Measurements from ENCODE around the gene SPO11. TPM values are rescaled to one million over a fixed set of nuclear protein-coding genes. Genes with fewer than 3 reads are reported as not detected.

SPO11 gene
- total RNA-seq, 1 donor from 2014 or later: not detected

DNA sequence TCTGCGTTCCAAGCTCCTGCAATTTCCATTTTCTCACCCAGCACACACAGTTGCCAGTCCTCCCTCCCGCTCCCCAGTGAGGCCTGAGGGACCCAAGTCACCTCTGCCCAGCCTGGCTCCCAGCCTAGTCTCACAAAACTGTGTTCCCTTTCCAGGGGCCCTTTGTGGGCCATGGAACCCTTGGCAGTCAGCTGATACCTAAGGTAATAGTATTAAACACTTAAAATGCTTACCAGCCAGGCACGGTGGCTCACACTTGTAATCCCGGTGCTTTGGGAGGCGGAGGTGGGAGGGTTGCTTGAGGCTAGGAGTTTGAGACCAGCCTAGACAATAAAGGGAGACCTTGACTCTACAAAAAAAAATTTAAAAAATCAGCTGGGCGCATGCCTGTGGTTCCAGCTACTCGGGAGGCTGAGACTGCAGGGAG is 58.4 kb downstream of the SPO11 start:
- Histone ChIP-seq H3K9ac (ENCODE audit: low read depth in 1 of 3, low read length in 3 of 3) (no peak overlapping the region), H3K27ac (ENCODE audit: low read depth, low read length) (no peak overlapping the region), H3K27me3 (ENCODE audit: control insufficient read depth in 3 of 3, insufficient read depth in 3 of 3, low read length in 3 of 3) (no peaks in the 10 kb centered on the region), H3K9me3 (ENCODE audit: control insufficient read depth in 3 of 3, low read length in 3 of 3) (no peaks in the 10 kb centered on the region), H3K4me1 (ENCODE audit: control insufficient read depth in 3 of 3, insufficient read depth in 3 of 3, low read length in 3 of 3) (peaks cover 18 to 29% (median 22%) of the 10 kb centered on the region in 3 donors), H3K36me3 (ENCODE audit: control insufficient read depth in 3 of 3, insufficient read depth in 3 of 3, low read length in 3 of 3) (peaks cover 5 to 15% (median 15%) of the 10 kb centered on the region in 3 donors), H3K4me3 (ENCODE audit: low read length in 3 of 3) (no peak overlapping the region)

DNA sequence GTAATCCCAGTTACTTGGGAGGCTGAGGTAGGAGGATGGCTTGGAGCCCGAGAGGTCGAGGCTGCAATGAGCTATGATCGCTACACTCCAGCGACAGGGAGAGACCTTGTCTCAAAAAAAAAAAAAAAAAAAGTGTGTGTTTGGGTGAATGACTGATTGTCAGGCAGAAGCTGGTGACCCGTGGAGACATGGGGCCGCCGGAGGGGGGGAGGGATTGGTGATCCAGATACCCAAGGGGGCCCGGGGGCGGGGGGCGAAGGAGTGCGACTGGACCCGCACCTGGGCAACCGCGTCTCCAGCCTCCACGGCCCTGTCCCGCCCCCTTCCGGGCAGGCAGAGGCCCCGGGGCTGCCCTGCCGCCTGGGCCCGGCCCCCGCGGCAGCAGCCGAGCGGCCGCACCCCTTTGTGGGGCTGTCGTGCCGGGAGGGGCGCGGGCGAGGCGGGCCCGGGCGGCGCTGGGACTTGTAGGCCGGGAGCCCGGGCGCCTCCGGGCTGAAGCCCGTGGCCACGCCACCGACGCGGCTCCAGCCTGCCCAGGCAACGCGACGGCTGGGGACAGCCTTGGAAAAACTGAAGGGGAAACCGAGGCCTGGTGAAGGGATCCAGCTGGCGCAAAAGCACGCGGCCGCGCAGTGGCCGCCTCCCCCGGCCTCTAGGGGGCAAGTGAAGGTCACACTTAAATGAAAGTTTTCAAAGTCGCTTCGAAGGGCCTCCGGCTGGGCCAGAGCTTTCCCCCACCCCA is 59.5 kb downstream of the SPO11 start:
- Histone ChIP-seq H3K4me3 (ENCODE audit: low read length in 3 of 3) (peak overlapping the region; percentile 66 to 68 (median 66)), H3K27me3 (ENCODE audit: control insufficient read depth in 3 of 3, insufficient read depth in 3 of 3, low read length in 3 of 3) (no peaks in the 10 kb centered on the region), H3K36me3 (ENCODE audit: control insufficient read depth in 3 of 3, insufficient read depth in 3 of 3, low read length in 3 of 3) (peaks cover 16 to 25% (median 22%) of the 10 kb centered on the region in 3 donors), H3K9ac (ENCODE audit: low read depth in 1 of 3, low read length in 3 of 3) (peak overlapping the region; percentile 79 to 84 (median 82)), H3K4me1 (ENCODE audit: control insufficient read depth in 3 of 3, insufficient read depth in 3 of 3, low read length in 3 of 3) (peaks cover 30 to 41% (median 34%) of the 10 kb centered on the region in 3 donors), H3K27ac (ENCODE audit: low read depth, low read length) (peak overlapping the region; percentile 70), H3K9me3 (ENCODE audit: control insufficient read depth in 3 of 3, low read length in 3 of 3) (no peaks in the 10 kb centered on the region)

DNA sequence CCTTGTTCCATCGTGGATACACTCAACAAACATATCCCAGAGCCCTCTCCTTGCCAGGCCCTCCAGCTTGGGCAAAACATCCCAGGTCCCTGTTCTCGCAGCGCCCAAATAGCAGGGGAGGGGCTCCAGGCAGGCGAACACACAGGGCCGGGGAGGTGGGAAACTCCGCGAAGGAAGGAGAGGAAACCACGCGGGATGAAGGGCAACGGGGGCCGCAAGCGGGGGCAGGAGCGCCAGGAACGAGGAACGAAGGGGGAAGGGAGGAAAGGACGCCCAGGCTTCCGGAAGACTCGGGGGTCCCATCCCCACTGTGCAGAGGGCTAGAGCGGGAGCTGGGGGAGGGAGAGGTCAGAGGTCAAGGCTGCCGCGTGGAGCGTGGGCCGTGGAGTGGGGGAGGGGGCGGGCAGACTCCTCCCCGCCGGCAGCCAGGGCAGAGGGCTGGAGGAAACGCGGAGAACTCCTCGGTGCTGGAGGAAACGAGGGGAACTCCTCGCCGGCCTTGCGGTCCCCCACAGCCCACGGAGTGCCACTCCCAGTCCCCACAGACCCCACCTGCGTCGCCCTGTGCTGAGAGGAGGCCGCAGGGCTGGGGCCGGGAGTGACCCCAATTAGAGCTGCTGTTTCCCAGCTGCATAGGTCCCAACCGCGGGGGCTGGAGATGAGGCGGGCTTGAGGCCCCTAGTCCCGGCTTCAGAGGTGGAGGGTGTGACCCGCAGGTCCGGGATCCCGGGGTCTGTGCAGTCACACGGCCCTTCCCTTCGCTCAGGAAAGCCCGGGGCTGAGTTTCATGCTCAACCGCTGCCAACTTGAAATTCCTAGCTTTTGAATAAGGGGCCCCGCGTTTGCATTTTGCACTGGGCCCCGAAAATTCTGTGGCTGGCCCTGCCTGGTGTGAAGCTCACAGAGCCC is 60.3 kb downstream of the SPO11 start:
- Histone ChIP-seq H3K4me1 (ENCODE audit: control insufficient read depth in 3 of 3, insufficient read depth in 3 of 3, low read length in 3 of 3) (peaks cover 38 to 47% (median 39%) of the 10 kb centered on the region in 3 donors), H3K27ac (ENCODE audit: low read depth, low read length) (peak overlapping the region; percentile 70), H3K36me3 (ENCODE audit: control insufficient read depth in 3 of 3, insufficient read depth in 3 of 3, low read length in 3 of 3) (peaks cover 12 to 20% (median 14%) of the 10 kb centered on the region in 3 donors), H3K9me3 (ENCODE audit: control insufficient read depth in 3 of 3, low read length in 3 of 3) (no peaks in the 10 kb centered on the region), H3K27me3 (ENCODE audit: control insufficient read depth in 3 of 3, insufficient read depth in 3 of 3, low read length in 3 of 3) (no peaks in the 10 kb centered on the region), H3K9ac (ENCODE audit: low read depth in 1 of 3, low read length in 3 of 3) (peak overlapping the region; percentile 79 to 84 (median 82)), H3K4me3 (ENCODE audit: low read length in 3 of 3) (peak overlapping the region; percentile 66 to 68 (median 66))

DNA sequence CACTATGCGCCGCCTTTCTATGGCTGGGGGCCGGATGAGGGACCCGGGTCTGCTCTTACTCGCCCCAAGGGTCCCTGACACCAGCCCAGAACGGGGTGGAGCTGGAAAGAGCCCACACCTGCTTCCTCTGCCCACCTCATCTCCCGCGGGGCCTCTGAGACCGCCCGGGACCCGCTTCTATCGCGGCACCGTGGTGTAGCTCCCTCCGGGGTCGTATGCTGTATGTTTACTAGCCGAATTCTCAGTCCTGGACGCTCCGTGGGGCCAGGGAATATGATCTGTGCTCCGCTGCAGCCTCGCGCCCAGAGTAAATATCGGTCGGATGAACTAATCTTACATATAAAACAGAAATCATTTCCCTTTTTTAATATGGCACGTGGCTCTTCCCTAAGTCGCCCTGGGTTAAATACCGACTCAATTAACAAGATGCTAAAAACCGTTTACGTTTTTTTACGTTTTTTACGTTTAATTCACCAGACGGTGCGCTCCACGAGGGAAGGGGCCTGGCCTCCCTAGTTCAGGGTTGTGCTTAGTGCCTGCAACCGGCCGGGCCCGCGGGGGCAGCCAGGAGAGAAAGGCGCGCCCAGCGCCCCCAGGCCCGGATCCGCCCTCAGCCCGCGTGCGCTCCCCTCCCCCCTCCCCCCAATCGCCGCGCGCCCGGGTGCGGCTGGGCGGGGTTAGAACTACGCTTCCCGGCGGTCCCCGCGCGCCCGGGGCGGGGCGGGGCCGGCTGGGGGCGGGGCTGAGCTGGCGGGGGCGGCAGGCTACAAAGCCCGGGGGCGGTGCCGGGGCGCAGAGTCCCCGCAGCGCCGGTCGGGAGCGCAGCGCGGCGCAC is 61.2 kb downstream of the SPO11 start, which contains the start of gene RBM38:
RBM38 (plus strand) TSS at position 793 of the 835 bp plus-strand sequence. CDS start 186 bp downstream, outside the sequence.
- Histone ChIP-seq H3K9ac (ENCODE audit: low read depth in 1 of 3, low read length in 3 of 3) (peak within 1 kb of the TSS; percentile 86 to 98 (median 96)), H3K27me3 (ENCODE audit: control insufficient read depth in 3 of 3, insufficient read depth in 3 of 3, low read length in 3 of 3) (no peaks in the 10 kb centered on the region), H3K36me3 (ENCODE audit: control insufficient read depth in 3 of 3, insufficient read depth in 3 of 3, low read length in 3 of 3) (peaks cover 12 to 17% (median 14%) of the 10 kb centered on the region in 3 donors), H3K4me3 (ENCODE audit: low read length in 3 of 3) (peak within 1 kb of the TSS; percentile 78 to 89 (median 83)), H3K27ac (ENCODE audit: low read depth, low read length) (peak within 1 kb of the TSS; percentile 90), H3K9me3 (ENCODE audit: control insufficient read depth in 3 of 3, low read length in 3 of 3) (no peaks in the 10 kb centered on the region), H3K4me1 (ENCODE audit: control insufficient read depth in 3 of 3, insufficient read depth in 3 of 3, low read length in 3 of 3) (peaks cover 46 to 51% (median 47%) of the 10 kb centered on the region in 3 donors)

DNA sequence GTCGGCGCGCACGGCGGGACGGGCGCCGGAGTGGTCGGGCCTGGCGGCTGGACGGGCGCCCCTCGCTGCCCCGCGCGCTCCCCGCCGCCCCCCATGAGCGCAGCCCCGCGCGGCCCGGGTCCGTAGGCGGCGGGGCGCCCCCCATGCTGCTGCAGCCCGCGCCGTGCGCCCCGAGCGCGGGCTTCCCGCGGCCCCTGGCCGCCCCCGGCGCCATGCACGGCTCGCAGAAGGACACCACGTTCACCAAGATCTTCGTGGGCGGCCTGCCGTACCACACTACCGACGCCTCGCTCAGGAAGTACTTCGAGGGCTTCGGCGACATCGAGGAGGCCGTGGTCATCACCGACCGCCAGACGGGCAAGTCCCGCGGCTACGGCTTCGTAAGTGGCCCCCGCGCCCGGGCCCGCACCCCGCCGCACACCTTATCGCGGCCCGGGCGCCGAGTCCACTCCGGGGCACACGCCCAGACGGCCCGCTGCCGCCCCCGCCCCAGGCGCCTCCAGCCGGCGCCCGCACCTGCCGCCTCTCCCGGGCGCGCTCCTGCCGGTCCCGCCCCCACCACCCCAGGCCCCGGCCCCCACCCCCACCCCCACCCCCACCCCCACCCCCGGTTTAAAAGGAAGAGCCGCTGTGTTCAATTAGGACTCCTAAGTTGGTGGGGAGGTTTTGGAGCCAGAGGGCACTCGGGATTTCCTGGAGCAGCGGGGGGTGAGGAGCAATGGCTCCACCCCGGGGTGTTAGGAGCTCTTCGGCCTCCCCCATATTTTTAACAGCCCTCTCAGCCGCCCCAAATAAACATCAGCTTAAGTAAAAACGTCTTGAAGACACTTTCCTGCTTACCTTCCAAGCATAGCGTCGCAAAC is 62.1 kb downstream of the SPO11 start:
- Histone ChIP-seq H3K36me3 (ENCODE audit: control insufficient read depth in 3 of 3, insufficient read depth in 3 of 3, low read length in 3 of 3) (peaks cover 13 to 15% (median 14%) of the 10 kb centered on the region in 3 donors), H3K4me1 (ENCODE audit: control insufficient read depth in 3 of 3, insufficient read depth in 3 of 3, low read length in 3 of 3) (peaks cover 54 to 59% (median 56%) of the 10 kb centered on the region in 3 donors), H3K9me3 (ENCODE audit: control insufficient read depth in 3 of 3, low read length in 3 of 3) (no peaks in the 10 kb centered on the region), H3K9ac (ENCODE audit: low read depth in 1 of 3, low read length in 3 of 3) (peak overlapping the region; percentile 86 to 98 (median 96)), H3K27me3 (ENCODE audit: control insufficient read depth in 3 of 3, insufficient read depth in 3 of 3, low read length in 3 of 3) (no peaks in the 10 kb centered on the region), H3K4me3 (ENCODE audit: low read length in 3 of 3) (peak overlapping the region; percentile 78 to 89 (median 83)), H3K27ac (ENCODE audit: low read depth, low read length) (peak overlapping the region; percentile 90)

DNA sequence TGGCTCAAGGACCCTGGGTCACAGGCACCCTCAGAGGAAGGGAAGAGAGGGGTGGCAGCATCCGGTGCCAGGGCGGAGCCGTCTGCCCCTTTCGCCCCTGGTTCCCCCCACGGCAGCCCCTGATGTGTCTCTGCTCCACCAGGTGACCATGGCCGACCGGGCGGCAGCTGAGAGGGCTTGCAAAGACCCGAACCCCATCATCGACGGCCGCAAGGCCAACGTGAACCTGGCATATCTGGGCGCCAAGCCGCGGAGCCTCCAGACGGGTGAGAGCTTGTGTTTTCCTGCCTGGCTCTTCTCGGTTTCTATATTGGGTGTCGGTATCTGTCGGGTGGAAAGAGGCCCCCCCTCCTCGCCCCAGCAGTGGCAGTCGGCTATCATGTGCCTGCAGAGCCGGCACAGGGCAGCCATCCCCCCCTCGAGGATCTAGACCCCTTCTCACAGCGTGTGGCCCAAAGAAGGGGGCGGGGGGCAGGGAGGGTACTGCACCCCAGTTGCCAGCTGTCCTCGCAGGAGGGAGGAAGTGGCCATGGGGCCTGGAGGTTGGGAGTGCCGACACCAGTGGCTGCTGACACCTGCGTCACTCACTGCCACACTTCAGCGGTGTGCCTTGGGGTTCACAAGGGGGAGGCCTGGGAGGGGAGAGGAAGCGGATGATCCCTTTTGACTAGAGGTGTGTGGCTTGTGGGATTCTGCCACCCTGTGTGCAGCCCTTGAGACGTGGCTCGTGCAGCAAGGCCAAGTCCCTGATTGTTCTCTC is 63.1 kb downstream of the SPO11 start:
- Histone ChIP-seq H3K36me3 (ENCODE audit: control insufficient read depth in 3 of 3, insufficient read depth in 3 of 3, low read length in 3 of 3) (peaks cover 22 to 25% (median 23%) of the 10 kb centered on the region in 3 donors), H3K9ac (ENCODE audit: low read depth in 1 of 3, low read length in 3 of 3) (peak overlapping the region; percentile 86 to 98 (median 96)), H3K27ac (ENCODE audit: low read depth, low read length) (peak overlapping the region; percentile 90), H3K9me3 (ENCODE audit: control insufficient read depth in 3 of 3, low read length in 3 of 3) (no peaks in the 10 kb centered on the region), H3K4me1 (ENCODE audit: control insufficient read depth in 3 of 3, insufficient read depth in 3 of 3, low read length in 3 of 3) (peaks cover 64 to 69% (median 66%) of the 10 kb centered on the region in 3 donors), H3K4me3 (ENCODE audit: low read length in 3 of 3) (peak overlapping the region; percentile 71 to 89 (median 77)), H3K27me3 (ENCODE audit: control insufficient read depth in 3 of 3, insufficient read depth in 3 of 3, low read length in 3 of 3) (no peaks in the 10 kb centered on the region)

Small RNAs within 50 kb of the gene (small RNA-seq; reads per million reads assigned to genes)
- gene MIR4325 (not detected), gene RF00019 (not detected), gene RPL39P39 (not detected)

Other genes with a start within 250 kb of the SPO11 start
- 3.7 TPM for gene BMP7, start 63.2 kb upstream of the SPO11 start, total RNA-seq
- 18.3 TPM for gene RAE1, start 21.5 kb downstream of the SPO11 start, total RNA-seq
- 60.0 TPM for gene RBM38, start 61.6 kb downstream of the SPO11 start, total RNA-seq
- gene CTCFL, start 195.3 kb downstream of the SPO11 start, total RNA-seq: not detected
- gene PCK1, start 231.3 kb downstream of the SPO11 start, total RNA-seq: 8.4 TPM